ENCODE measurements around the gene NME3.

NME3 gene

GRCh38 chr16:1768061-1768766 lies 3.1 kb downstream of the NME3 start:
- no peak for DNase-seq

- DNase-seq: no peak
Observed at GRCh38 chr16:1767116-1767994, 4.0 kb downstream of the NME3 start.

GRCh38 chr16:1766701-1767100 lies 4.6 kb downstream of the NME3 start:
- DNase-seq: no peak

- DNase-seq: no peak
Observed at GRCh38 chr16:1766231-1766630, 5.1 kb downstream of the NME3 start.

- DNase-seq: no peak
Observed at GRCh38 chr16:1765826-1766225, 5.5 kb downstream of the NME3 start.

GRCh38 chr16:1764971-1765370 lies 6.4 kb downstream of the NME3 start:
- DNase-seq: no peak

- DNase-seq: no peak
Observed at GRCh38 chr16:1763521-1764511, 7.5 kb downstream of the NME3 start.

- no peak for DNase-seq
Observed at GRCh38 chr16:1762879-1763520, 8.3 kb downstream of the NME3 start.

- DNase-seq: no peak
Observed at GRCh38 chr16:1762196-1762878, 9.0 kb downstream of the NME3 start.

- DNase-seq: no peak
Observed at GRCh38 chr16:1761751-1762150, 9.6 kb downstream of the NME3 start.

- no peak for DNase-seq
Observed at GRCh38 chr16:1760911-1761310, 10.4 kb downstream of the NME3 start.

- DNase-seq: no peak
Observed at GRCh38 chr16:1759511-1759910, 11.8 kb downstream of the NME3 start.

GRCh38 chr16:1758923-1759322 lies 12.4 kb downstream of the NME3 start:
- no peak for DNase-seq

GRCh38 chr16:1757714-1758461 lies 13.5 kb downstream of the NME3 start:
- DNase-seq: no peak

GRCh38 chr16:1754204-1754603 lies 17.1 kb downstream of the NME3 start:
- DNase-seq: no peak

GRCh38 chr16:1752853-1753252 lies 18.5 kb downstream of the NME3 start:
- no peak for DNase-seq

- DNase-seq: no peak
Observed at GRCh38 chr16:1751946-1752345, 19.4 kb downstream of the NME3 start.

- no peak for DNase-seq
Observed at GRCh38 chr16:1749152-1750117, 21.9 kb downstream of the NME3 start.

GRCh38 chr16:1747934-1748333 lies 23.4 kb downstream of the NME3 start:
- no peak for DNase-seq

- DNase-seq: no peak
Observed at GRCh38 chr16:1746693-1747195, 24.6 kb downstream of the NME3 start.

All from activated CD8-positive, alpha-beta memory T cell treated with anti-CD3 and anti-CD28 coated beads for 24 hours (primary cell).